Breast epithelium (tissue), 3 donors: ENCODE measurements around the gene SCD5.

Experiments
- CTCF ChIP-seq, 3 donors: fragments of 450-650 bp; IDR thresholded peaks; one replicate each; pipeline ENCODE4 v1.5.1; 2016 to 2017; ENCODE audit warnings: antibody characterized with exemption in 3 of 3, mild to moderate bottlenecking in 3 of 3, moderate library complexity in 3 of 3
- POLR2A ChIP-seq: fragments of 450-650 bp; IDR thresholded peaks from one replicate; pipeline ENCODE4 v1.6.1; 2016; ENCODE audit warnings: antibody characterized with exemption, mild to moderate bottlenecking, moderate library complexity
- POLR2AphosphoS5 ChIP-seq, 3 donors: sonication (generic); formaldehyde crosslinking; IDR thresholded peaks; one replicate each; pipeline ENCODE4 v1.6.1; 2017; ENCODE audit warnings: antibody characterized with exemption in 3 of 3

GRCh38 chr4:82780170-82780751, 18.3 kb downstream of the SCD5 start:
- TF ChIP-seq POLR2AphosphoS5 (IDR thresholded peaks at IDR 0.05) (no peak), CTCF (IDR thresholded peaks at IDR 0.05) (no peak), POLR2A (no peak)
